Endothelial cell of umbilical vein (primary cell): ENCODE measurements around the gene FBXL19. TPM values are rescaled to one million over a fixed set of nuclear protein-coding genes. Genes with fewer than 3 reads are reported as not detected.

ENCODE experiments used
- BruUV-seq: library from RNA; stranded (reverse); fragments of 400-500 nt; replicated peaks from 2 replicates; lab custom pipeline; 2021; lab: Mats Ljungman, UMichigan
- CTCF ChIA-PET: fragments of 300-600, 350-600 bp; sonication (Branson Sonifier 250); formaldehyde crosslinking; loops from one replicate; lab custom pipeline; 2021; ENCODE audit warnings: antibody characterized with exemption, inconsistent platforms; lab: Charles Lee
- POLR2A ChIA-PET: fragments of 300-600, 350-600 bp; sonication (Branson Sonifier 250); formaldehyde crosslinking; loops from one replicate; lab custom pipeline; 2021; ENCODE audit warnings: antibody characterized with exemption, inconsistent platforms; lab: Charles Lee
- DNase-seq: peaks from one replicate; pipeline ENCODE4 v3.0.0-alpha.2; 2011; ENCODE audit warnings: low read depth, low spot score
- FAIRE-seq: peaks from 2 replicates; lab custom pipeline; 2011; peaks lifted over from hg19 to GRCh38; lab: Jason Lieb, UNC
- H2AFZ ChIP-seq: 2 replicates; pipeline ENCODE4 v1.6.0; 2012; ENCODE audit warnings: low read depth, low read length, control low read depth, inconsistent platforms
- H3K27ac ChIP-seq: 2 replicates; pipeline ENCODE4 v1.5.1; 2011; ENCODE audit warnings: low read depth, mild to moderate bottlenecking, control low read depth, low read length, moderate library complexity; ENCODE audit not compliant: insufficient read depth
- H3K27me3 ChIP-seq, 2 experiments: 2 replicates each; pipeline versions ENCODE4 v1.6.0 to v1.6.1; 2011; ENCODE audit warnings: low read length in 2 of 2, mixed read lengths in 1 of 2; ENCODE audit not compliant: control insufficient read depth in 2 of 2, insufficient read depth in 2 of 2
- H3K36me3 ChIP-seq, 2 experiments: 2 replicates in 1 of 2; 3 replicates in 1 of 2; pipeline ENCODE4 v1.5.1; 2011; ENCODE audit warnings: low read length in 2 of 2, mild to moderate bottlenecking in 1 of 2, moderate library complexity in 1 of 2; ENCODE audit not compliant: control insufficient read depth in 2 of 2, insufficient read depth in 2 of 2; ENCODE audit errors: extremely low read depth in 1 of 2
- H3K4me1 ChIP-seq: 3 replicates; pipeline ENCODE4 v1.5.1; 2011; ENCODE audit warnings: mild to moderate bottlenecking, low read length; ENCODE audit not compliant: control insufficient read depth, insufficient read depth; ENCODE audit errors: extremely low read depth
- H3K4me2 ChIP-seq: 2 replicates; pipeline ENCODE4 v1.6.1; 2011; ENCODE audit warnings: low read length, control low read depth, mixed read lengths; ENCODE audit not compliant: insufficient read depth
- H3K4me3 ChIP-seq, 3 experiments: fragments of 200-600 bp in 1 of 3; sonication (generic), shearing (Covaris generic) in 1 of 3; replicated peaks in 1 of 3; 2 replicates each; pipeline ENCODE4 v1.5.1; 2011 to 2016; ENCODE audit warnings: control low read depth in 3 of 3, low read length in 3 of 3, mild to moderate bottlenecking in 2 of 3, inconsistent platforms in 1 of 3, low read depth in 1 of 3, moderate library complexity in 1 of 3; ENCODE audit not compliant: insufficient read depth in 1 of 3
- H3K79me2 ChIP-seq: 2 replicates; pipeline ENCODE4 v1.6.0; 2012; ENCODE audit warnings: low read length, inconsistent platforms; ENCODE audit not compliant: control insufficient read depth, insufficient read depth
- H3K9ac ChIP-seq: replicated peaks from 2 replicates; pipeline ENCODE3; 2011; ENCODE audit warnings: low read length, control low read depth; ENCODE audit not compliant: insufficient read depth; ENCODE audit errors: extremely low read depth
- H3K9me1 ChIP-seq: replicated peaks from 3 replicates; pipeline ENCODE4 v1.6.0; 2011; ENCODE audit warnings: mild to moderate bottlenecking, low read length; ENCODE audit not compliant: control insufficient read depth, insufficient read depth; ENCODE audit errors: extremely low read depth
- H3K9me3 ChIP-seq: replicated peaks from 2 replicates; pipeline ENCODE4 v1.5.1; 2012; ENCODE audit warnings: low read length, inconsistent platforms; ENCODE audit not compliant: control insufficient read depth, insufficient read depth
- H4K20me1 ChIP-seq: replicated peaks from 2 replicates; pipeline ENCODE3; 2011; ENCODE audit warnings: mild to moderate bottlenecking, low read length; ENCODE audit not compliant: control insufficient read depth, insufficient read depth; ENCODE audit errors: extremely low read depth
- EZH2 ChIP-seq: IDR thresholded peaks from 2 replicates; pipeline ENCODE4 v1.6.1; 2012; ENCODE audit warnings: borderline replicate concordance, low read depth, mild to moderate bottlenecking, moderate library complexity, low read length, inconsistent platforms; ENCODE audit not compliant: severe bottlenecking
- FOS ChIP-seq: IDR thresholded peaks from 2 replicates; pipeline ENCODE4 v1.6.1; 2011; ENCODE audit warnings: mild to moderate bottlenecking, low read length, moderate library complexity, borderline replicate concordance; ENCODE audit not compliant: insufficient read depth
- GATA2 ChIP-seq: IDR thresholded peaks from 2 replicates; pipeline ENCODE4 v1.7.0; 2011; ENCODE audit warnings: low read depth, mild to moderate bottlenecking, moderate library complexity, mixed read lengths, low read length; ENCODE audit not compliant: insufficient read length, insufficient read depth
- JUN ChIP-seq: IDR thresholded peaks from 2 replicates; pipeline ENCODE4 v1.6.1; 2011; ENCODE audit warnings: borderline replicate concordance, low read depth; ENCODE audit not compliant: insufficient read length, insufficient read depth
- MYC ChIP-seq: IDR thresholded peaks from one replicate; pipeline ENCODE4 v1.6.1; 2011; ENCODE audit warnings: mild to moderate bottlenecking, low read depth, low read length
- POLR2A ChIP-seq: IDR thresholded peaks from 2 replicates; pipeline ENCODE4 v1.6.1; 2012; ENCODE audit warnings: low read depth, mild to moderate bottlenecking, control low read depth, low read length
- POLR2AphosphoS5 ChIP-seq: IDR thresholded peaks from 2 replicates; pipeline ENCODE4 v1.6.1; 2012; ENCODE audit warnings: low read depth, mild to moderate bottlenecking, control low read depth, low read length, moderate library complexity; ENCODE audit not compliant: insufficient read depth
- dilution Hi-C: fragments of 300-500 bp; cut with MboI; formaldehyde crosslinking; loops from one replicate; pipeline ENCODE4 v1.15.0; 2019; ENCODE audit warnings: low sequenced_read_pairs; ENCODE audit not compliant: extremely low pct_ligation_motif_present
- intact Hi-C: fragments of 100-400 bp; cut with micrococcal nuclease; formaldehyde crosslinking; loops from one replicate; pipeline ENCODE4 v1.10.0; 2022
- polyA plus RNA-seq, 4 experiments: library from polyadenylated mRNA; depleted of rRNA in 3 of 4; stranded (reverse) in 3 of 4; unstranded in 1 of 4; fragments of >200 nt; gene quantifications; 2 replicates each; pipeline versions ENCODE4 v1.2.1 to v1.2.3, GENCODE V29; 2011 to 2012; ENCODE audit warnings: missing spikeins in 1 of 4
- total RNA-seq: library from RNA; stranded (reverse); gene quantifications from 2 replicates; pipeline ENCODE4 v1.2.3, GENCODE V29; 2021
- TF ChIP-seq, protein P1 (sequence below): IDR thresholded peaks from 2 replicates; pipeline ENCODE4 v1.6.1; 2011; ENCODE audit not compliant: insufficient read depth, insufficient read length
- TF ChIP-seq, protein P2 (sequence below), 2 donors: IDR thresholded peaks; 1 replicate in 1 of 2; 2 replicates in 1 of 2; pipeline ENCODE4 v1.5.1; 2011; ENCODE audit warnings: low read length in 2 of 2, mild to moderate bottlenecking in 2 of 2, moderate library complexity in 2 of 2, control low read depth in 1 of 2, inconsistent platforms in 1 of 2, low read depth in 1 of 2; ENCODE audit not compliant: insufficient read depth in 1 of 2; ENCODE audit errors: extremely low read depth in 1 of 2

FBXL19 gene
- total and polyA plus RNA-seq, 2 donors (not counting 3 experiments of a cell fraction or from before 2014, with no cell fraction given) = 22.1 to 38.0 TPM

GRCh38 chr16:30900588-30900987, 22.8 kb upstream of the FBXL19 start:
- ChIA-PET POLR2A (no interaction called here), CTCF (interaction anchor here (1.3 to 3.5 kb wide), 7 partner anchors 9 to 95 kb away, joined by 3 to 128 read pairs (median 9); no protein-coding TSS in a partner anchor)

More at GRCh38 chr16:30900588-30900987, 22.8 kb upstream of the FBXL19 start:
- no peaks in the 10 kb centered on the region for H3K36me3 ChIP-seq
- H3K9ac ChIP-seq = no peak overlapping the region
- peaks cover 30% of the 10 kb centered on the region for H3K4me1 ChIP-seq
- DNase-seq (no peak), FAIRE-seq (no peak)
- no peaks in the 10 kb centered on the region for H3K9me1 ChIP-seq
- no peak overlapping the region for H3K27ac ChIP-seq
- H3K9me3 ChIP-seq = no peaks in the 10 kb centered on the region
- dilution Hi-C loops = no loop called here
- TF ChIP-seq MYC (no peak), POLR2AphosphoS5 (no peak), FOS (no peak), JUN (no peak), POLR2A (no peak), EZH2 (no peak), GATA2 (no peak)
- TF ChIP-seq, protein P1, sequence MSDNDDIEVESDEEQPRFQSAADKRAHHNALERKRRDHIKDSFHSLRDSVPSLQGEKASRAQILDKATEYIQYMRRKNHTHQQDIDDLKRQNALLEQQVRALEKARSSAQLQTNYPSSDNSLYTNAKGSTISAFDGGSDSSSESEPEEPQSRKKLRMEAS = no peak
- TF ChIP-seq, protein P2, sequence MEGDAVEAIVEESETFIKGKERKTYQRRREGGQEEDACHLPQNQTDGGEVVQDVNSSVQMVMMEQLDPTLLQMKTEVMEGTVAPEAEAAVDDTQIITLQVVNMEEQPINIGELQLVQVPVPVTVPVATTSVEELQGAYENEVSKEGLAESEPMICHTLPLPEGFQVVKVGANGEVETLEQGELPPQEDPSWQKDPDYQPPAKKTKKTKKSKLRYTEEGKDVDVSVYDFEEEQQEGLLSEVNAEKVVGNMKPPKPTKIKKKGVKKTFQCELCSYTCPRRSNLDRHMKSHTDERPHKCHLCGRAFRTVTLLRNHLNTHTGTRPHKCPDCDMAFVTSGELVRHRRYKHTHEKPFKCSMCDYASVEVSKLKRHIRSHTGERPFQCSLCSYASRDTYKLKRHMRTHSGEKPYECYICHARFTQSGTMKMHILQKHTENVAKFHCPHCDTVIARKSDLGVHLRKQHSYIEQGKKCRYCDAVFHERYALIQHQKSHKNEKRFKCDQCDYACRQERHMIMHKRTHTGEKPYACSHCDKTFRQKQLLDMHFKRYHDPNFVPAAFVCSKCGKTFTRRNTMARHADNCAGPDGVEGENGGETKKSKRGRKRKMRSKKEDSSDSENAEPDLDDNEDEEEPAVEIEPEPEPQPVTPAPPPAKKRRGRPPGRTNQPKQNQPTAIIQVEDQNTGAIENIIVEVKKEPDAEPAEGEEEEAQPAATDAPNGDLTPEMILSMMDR (IDR thresholded peaks at IDR 0.05; ENCODE audit: extremely low read depth in 1 of 2, insufficient read depth in 1 of 2, low read depth in 1 of 2, low read length in 2 of 2) = no peak
- BruUV-seq = no TSS peak
- H4K20me1 ChIP-seq = no peaks in the 10 kb centered on the region
- no peak overlapping the region for H3K4me2 ChIP-seq
- H3K79me2 ChIP-seq = no peaks in the 10 kb centered on the region
- H3K27me3 ChIP-seq = no peaks in the 10 kb centered on the region
- no peak overlapping the region for H2AFZ ChIP-seq
- intact Hi-C loops = no loop called here
- H3K4me3 ChIP-seq = no peak overlapping the region
